Measurements from ENCODE around the gene ATP8B1. TPM values are rescaled to one million over a fixed set of nuclear protein-coding genes. Genes with fewer than 3 reads are reported as not detected.
A peak's percentile ranks its signal among the peaks of the same experiment; 100 is the strongest.

ATP8B1 gene
- total RNA-seq, 1 donor from 2014 or later, result 13.1 TPM

GRCh38 chr18:57813245-57813644 is 10.1 kb upstream of the ATP8B1 start:
- Histone ChIP-seq H3K4me3 (ENCODE audit: low read depth, low read length) (no peak overlapping the region), H3K36me3 (ENCODE audit: control insufficient read depth, insufficient read depth, low read length) (no peaks in the 10 kb centered on the region), H3K27me3 (ENCODE audit: control insufficient read depth, insufficient read depth, low read length) (no peaks in the 10 kb centered on the region)
- TF ChIP-seq, protein P1, sequence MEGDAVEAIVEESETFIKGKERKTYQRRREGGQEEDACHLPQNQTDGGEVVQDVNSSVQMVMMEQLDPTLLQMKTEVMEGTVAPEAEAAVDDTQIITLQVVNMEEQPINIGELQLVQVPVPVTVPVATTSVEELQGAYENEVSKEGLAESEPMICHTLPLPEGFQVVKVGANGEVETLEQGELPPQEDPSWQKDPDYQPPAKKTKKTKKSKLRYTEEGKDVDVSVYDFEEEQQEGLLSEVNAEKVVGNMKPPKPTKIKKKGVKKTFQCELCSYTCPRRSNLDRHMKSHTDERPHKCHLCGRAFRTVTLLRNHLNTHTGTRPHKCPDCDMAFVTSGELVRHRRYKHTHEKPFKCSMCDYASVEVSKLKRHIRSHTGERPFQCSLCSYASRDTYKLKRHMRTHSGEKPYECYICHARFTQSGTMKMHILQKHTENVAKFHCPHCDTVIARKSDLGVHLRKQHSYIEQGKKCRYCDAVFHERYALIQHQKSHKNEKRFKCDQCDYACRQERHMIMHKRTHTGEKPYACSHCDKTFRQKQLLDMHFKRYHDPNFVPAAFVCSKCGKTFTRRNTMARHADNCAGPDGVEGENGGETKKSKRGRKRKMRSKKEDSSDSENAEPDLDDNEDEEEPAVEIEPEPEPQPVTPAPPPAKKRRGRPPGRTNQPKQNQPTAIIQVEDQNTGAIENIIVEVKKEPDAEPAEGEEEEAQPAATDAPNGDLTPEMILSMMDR (IDR thresholded peaks at IDR 0.05; ENCODE audit: insufficient read depth, low read length, poor library complexity, severe bottlenecking), result no peak
- peak; percentile 96 for DNase-seq (ENCODE audit: low read depth)

DNA sequence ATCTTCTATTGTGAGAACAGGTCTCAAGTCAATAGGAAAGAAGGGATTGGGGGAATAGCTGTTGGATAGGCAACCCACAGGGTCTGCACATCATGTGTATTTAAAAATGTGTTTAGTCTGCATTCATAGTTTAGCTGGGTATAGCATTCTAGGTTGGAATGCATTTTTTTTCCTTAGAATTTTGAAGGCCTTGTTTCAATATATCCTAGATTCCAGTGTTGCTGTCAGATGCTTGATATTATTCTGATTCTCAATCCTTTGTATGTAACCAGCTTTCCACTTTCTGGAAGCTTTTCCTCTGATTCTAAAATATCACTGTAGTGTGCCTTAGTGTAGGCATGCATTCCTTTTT is 9.0 kb upstream of the ATP8B1 start:
- no peaks in the 10 kb centered on the region for H3K27me3 ChIP-seq (ENCODE audit: control insufficient read depth, insufficient read depth, low read length)
- H3K36me3 ChIP-seq (ENCODE audit: control insufficient read depth, insufficient read depth, low read length), result no peaks in the 10 kb centered on the region
- TF ChIP-seq, protein P1 (IDR thresholded peaks at IDR 0.05; ENCODE audit: insufficient read depth, low read length, poor library complexity, severe bottlenecking), result no peak
- DNase-seq (ENCODE audit: low read depth), result no peak
- H3K4me3 ChIP-seq (ENCODE audit: low read depth, low read length), result no peak overlapping the region

GRCh38 chr18:57811477-57812125 is 8.5 kb upstream of the ATP8B1 start:
- no peaks in the 10 kb centered on the region for H3K36me3 ChIP-seq (ENCODE audit: control insufficient read depth, insufficient read depth, low read length)
- no peaks in the 10 kb centered on the region for H3K27me3 ChIP-seq (ENCODE audit: control insufficient read depth, insufficient read depth, low read length)
- H3K4me3 ChIP-seq (ENCODE audit: low read depth, low read length), result no peak overlapping the region
- TF ChIP-seq, protein P1 (IDR thresholded peaks at IDR 0.05; ENCODE audit: insufficient read depth, low read length, poor library complexity, severe bottlenecking), result no peak
- DNase-seq (ENCODE audit: low read depth), result no peak

GRCh38 chr18:57809190-57809589 is 6.1 kb upstream of the ATP8B1 start:
- no peak for DNase-seq (ENCODE audit: low read depth)
- no peaks in the 10 kb centered on the region for H3K27me3 ChIP-seq (ENCODE audit: control insufficient read depth, insufficient read depth, low read length)
- TF ChIP-seq, protein P1 (IDR thresholded peaks at IDR 0.05; ENCODE audit: insufficient read depth, low read length, poor library complexity, severe bottlenecking), result no peak
- H3K4me3 ChIP-seq (ENCODE audit: low read depth, low read length), result no peak overlapping the region
- H3K36me3 ChIP-seq (ENCODE audit: control insufficient read depth, insufficient read depth, low read length), result no peaks in the 10 kb centered on the region

GRCh38 chr18:57807336-57808117 is 4.4 kb upstream of the ATP8B1 start:
- no peaks in the 10 kb centered on the region for H3K36me3 ChIP-seq (ENCODE audit: control insufficient read depth, insufficient read depth, low read length)
- no peak overlapping the region for H3K4me3 ChIP-seq (ENCODE audit: low read depth, low read length)
- no peaks in the 10 kb centered on the region for H3K27me3 ChIP-seq (ENCODE audit: control insufficient read depth, insufficient read depth, low read length)
- TF ChIP-seq, protein P1 (IDR thresholded peaks at IDR 0.05; ENCODE audit: insufficient read depth, low read length, poor library complexity, severe bottlenecking), result no peak
- DNase-seq (ENCODE audit: low read depth), result no peak

Data from kidney epithelial cell (primary cell).